ENCODE data around the gene ALDH1A1.

DNA sequence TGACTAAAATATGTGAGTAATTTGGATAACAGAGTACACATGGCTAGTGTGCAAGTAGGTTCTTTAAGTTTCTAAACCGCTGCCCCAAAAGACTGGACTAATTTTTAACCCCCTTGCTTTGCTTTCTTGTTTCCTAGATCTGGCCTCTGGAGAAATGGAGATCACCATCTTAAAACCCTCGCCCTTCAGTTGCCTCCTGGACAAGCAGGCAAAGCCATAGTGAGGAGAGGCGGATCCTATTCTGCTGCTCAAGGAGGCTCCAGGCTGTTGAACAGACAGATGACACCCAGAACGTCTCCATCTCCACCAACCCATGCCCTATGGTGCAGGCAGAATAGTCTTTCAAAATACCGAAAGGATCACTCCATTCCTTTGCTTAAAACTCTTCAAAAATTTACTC is 28.6 kb upstream of the ALDH1A1 start:
- no peak for TF ChIP-seq POLR2A (IDR thresholded peaks at IDR 0.05)
- TF ChIP-seq, protein P1, sequence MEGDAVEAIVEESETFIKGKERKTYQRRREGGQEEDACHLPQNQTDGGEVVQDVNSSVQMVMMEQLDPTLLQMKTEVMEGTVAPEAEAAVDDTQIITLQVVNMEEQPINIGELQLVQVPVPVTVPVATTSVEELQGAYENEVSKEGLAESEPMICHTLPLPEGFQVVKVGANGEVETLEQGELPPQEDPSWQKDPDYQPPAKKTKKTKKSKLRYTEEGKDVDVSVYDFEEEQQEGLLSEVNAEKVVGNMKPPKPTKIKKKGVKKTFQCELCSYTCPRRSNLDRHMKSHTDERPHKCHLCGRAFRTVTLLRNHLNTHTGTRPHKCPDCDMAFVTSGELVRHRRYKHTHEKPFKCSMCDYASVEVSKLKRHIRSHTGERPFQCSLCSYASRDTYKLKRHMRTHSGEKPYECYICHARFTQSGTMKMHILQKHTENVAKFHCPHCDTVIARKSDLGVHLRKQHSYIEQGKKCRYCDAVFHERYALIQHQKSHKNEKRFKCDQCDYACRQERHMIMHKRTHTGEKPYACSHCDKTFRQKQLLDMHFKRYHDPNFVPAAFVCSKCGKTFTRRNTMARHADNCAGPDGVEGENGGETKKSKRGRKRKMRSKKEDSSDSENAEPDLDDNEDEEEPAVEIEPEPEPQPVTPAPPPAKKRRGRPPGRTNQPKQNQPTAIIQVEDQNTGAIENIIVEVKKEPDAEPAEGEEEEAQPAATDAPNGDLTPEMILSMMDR (IDR thresholded peaks at IDR 0.05) = no peak

All from esophagus squamous epithelium (tissue), 4 donors.